Stimulated activated CD4-positive, alpha-beta T cell treated with anti-CD3 and anti-CD28 coated beads, Interleukin-4, amount 100 ng/mL, for 48 hours (primary cell): ENCODE measurements around the gene ACTL8.

Source experiments
- DNase-seq, 2 donors: peaks; one replicate each; pipeline ENCODE4 v3.0.0-alpha.2; 2020; ENCODE audit warnings: low read depth in 2 of 2

ACTL8 gene

GRCh38 chr1:17875171-17875881, 120.2 kb downstream of the ACTL8 start:
- no peak for DNase-seq

- no peak for DNase-seq
Observed at GRCh38 chr1:17875882-17876280, 120.7 kb downstream of the ACTL8 start.
